Stimulated activated naive CD4-positive, alpha-beta T cell treated with Interleukin-2 at 50 U/mL for 16 hours (primary cell): ENCODE results near the gene GALE.
"Not testable (repeated sequence)": the region's sequence is repeated elsewhere in the genome, so short reads cannot be mapped to it uniquely, and the experiment has no call there.

ENCODE experiments used
- DNase-seq: peaks from one replicate; lab custom pipeline; 2025; lab: John Stamatoyannopoulos, UW

Gene GALE

DNA sequence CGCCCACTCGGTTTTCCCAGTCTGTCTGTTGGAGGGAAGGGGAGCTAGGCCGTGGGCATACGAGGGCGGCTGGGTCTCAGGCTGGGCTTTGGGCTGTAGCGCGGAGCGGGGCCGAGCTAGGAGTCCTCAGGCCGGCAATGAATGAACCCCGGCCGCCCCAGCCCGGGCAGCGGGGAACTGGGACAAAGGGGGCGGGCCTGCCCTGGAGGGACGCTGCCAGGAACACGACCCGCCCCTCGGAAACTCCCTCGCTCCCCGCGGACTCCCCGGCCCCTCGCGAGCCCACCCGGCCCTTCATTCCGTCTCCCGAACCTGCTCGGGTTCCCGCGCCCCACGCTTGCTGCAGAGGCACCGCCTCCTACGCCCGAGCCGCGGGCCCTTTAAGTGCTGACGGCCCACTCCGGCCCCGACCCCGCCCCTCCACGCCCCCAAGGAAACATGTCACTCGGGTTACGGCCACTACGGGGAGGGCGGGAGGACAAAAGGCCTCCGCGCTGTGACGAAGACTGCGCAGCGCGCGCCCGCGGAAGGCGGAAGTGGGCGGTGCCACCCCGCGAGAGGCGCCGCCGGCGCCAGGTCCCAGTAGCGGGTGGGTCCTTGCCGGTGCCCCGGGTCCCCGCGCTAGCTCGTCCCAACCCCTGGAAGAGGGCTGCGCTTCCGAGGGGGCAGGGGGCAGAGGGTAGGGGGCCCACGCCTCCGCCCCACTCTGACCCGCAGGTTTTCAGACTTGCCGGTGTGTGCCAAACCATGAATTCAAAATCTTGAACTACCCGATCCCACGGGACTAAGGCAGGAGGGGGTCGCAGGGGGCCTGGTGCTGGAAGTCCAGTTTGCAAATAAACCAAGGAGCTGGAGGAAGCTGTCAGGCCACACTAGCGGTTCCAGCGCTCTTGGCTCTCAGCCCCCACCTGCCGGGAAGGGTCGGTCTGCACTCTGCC, at the start of gene GALE:
Gene GALE, minus strand, starts transcription at position 355 of the 938 bp plus-strand sequence. CDS start 1,747 bp downstream, outside the sequence.
- peak; percentile 97 for DNase-seq

DNA sequence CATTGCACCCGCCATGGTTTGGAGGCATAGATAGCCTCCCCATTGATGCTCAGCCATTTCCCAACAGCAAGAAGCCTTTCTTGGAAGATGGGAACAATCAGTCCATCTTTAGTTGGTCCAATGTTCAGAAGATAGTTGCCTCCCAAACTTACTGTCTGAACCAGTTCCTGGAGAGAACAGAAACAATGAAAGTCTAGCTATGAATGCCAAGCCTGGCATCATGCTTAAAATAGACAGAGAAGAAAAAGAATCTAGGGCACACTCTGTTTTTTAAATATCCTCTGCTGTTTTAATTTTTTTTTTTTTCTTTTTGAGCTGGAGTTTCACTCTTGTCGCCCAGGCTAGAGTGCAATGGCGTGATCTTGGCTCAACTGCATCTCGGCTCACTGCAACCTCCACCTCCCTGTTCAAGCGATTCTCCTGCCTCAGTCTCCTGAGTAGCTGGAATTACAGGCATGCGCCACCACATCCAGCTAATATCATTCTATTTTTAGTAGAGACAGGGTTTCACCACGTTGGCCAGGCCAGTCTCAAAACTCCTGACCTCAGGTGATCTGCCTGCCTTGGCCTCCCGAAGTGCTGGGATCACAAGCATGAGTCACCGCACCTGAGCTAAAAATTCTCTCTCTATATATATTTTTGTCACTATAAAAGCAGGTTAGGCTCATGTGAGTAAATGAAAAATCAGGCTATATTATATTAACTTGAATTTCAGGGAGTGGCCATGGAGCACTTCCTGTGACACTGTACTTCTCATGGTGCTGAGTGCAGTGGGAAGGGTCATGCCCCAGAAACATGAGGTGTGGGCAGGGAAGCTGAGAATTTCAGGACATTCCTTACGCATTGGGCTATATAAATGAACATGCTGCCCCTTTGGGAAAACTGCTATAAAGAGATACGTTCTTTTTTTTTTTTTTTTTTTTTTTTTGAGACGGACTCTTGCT, 48.4 kb upstream of the GALE start:
- DNase-seq = no peak

GRCh38 chr1:23847482-23848095, 47.0 kb upstream of the GALE start:
- DNase-seq = not testable (repeated sequence)

DNA sequence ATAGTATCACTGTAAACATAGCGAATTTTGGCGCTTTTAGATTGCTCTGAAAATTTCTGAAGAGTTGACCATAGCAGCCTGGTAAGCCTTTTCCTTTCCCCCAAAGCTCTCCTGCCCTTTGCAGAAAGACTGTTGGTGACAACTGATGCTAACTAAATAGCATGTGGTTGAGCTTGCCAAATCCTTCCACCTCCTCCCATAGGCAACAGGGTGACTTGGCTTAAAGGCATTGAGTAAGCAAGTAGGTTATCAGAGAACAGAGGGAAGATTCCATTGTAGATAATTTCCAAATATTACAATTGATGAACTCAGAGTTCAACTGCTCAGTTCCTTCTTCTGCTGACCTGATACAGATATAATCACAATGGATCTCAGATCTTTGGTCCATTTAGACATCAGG, 44.6 kb upstream of the GALE start:
- no peak for DNase-seq

DNA sequence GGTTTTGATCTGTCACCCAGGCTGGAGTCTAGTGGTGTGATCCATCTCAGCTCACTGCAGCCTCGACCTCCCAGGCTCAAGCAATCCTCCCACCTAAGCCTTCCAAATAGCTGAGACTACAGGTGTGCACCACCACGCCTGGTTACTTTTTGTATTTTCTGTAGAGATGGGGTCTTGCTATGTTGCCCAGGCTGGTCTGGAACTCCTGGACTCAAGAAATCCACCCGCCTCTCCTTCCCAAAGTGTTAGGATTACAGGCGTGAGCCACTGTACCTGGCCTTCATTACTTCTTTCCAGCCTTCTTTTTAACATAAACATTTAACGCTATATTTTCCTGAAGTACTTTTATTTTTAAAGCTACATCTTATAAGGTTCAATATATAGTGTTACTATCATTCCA, 43.1 kb upstream of the GALE start:
- DNase-seq = no peak

GRCh38 chr1:23838401-23838866, 37.9 kb upstream of the GALE start:
- DNase-seq = peak; percentile 71

DNA sequence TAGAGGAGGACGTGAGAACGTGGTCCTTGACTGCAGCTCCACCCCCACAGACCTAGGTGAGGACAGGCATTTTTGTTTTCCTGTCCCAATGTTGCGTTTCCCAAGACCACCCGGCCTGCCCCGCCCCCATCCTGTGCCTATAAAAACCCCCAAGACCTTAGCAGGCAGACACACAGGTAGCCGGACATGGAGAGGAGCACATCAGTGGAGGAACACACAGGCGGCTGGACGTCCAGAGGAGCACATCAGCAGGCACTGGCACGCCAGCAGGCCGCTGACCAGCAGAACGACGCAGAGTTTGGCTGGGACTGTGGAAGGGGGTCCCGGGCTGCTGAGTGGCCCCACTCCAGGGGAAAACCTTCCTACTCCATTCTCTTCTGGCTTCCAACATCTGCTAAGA, 37.4 kb upstream of the GALE start:
- no peak for DNase-seq

DNA sequence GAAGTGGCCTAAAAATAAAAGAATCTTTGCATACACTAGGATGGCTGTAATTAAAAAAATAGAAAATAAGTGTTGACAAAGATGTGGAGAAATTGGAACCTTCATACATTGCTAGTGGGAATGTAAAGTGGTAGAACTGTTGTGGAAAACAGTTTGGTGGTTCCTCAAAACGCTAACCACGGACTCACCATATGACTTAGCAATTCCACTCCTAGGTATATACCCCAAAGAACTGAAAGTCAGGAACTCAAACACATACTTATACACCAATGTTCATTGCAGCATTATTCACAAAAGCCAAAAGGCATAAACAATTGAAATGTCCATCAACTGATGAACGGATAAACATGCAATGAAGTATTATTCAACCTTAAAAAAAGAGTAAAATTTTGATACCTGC, 35.5 kb upstream of the GALE start:
- DNase-seq = no peak

- DNase-seq = not testable (repeated sequence)
These were observed 33.6 kb upstream of the GALE start for GRCh38 chr1:23834156-23834555.

GRCh38 chr1:23827717-23828116, 27.2 kb upstream of the GALE start:
- DNase-seq = no peak

- DNase-seq = not testable (repeated sequence)
These were observed 26.0 kb upstream of the GALE start for GRCh38 chr1:23826590-23826989.

DNA sequence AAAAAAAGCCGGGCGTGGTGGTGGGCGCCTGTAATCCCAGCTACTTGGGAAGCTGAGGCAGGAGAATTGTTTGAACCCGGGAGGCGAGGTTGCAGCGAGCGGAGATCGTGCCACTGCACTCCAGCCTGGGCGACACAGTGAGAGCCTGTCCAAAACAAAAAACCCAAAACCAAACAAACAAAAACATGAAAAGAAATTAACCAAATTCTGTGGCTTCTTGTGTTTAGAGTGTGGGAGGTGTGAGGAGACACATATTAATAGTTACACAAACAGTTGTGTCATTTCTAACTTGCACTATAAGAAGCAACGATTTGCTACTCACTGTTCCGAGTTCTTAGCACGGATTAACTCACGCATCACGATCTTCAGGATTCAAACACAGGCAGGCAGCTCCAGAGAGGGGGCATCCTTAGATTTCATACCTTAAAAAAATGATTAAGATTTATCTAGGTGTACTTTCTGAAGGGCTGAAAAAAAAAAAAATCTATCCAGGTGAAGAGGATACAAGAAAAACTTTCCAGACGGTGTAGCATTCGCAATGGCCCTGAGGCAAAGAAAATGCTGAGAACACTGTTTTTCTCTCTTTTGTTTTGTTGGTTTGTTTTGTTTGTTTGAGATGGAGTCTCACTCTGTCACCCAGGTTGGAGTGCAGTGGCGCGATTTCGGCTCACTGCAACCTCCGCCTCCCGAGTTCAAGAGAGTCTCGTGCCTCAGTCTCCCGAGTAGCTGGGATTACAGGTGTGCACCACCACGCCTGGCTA, 25.4 kb upstream of the GALE start:
- peak; percentile 15 for DNase-seq

DNA sequence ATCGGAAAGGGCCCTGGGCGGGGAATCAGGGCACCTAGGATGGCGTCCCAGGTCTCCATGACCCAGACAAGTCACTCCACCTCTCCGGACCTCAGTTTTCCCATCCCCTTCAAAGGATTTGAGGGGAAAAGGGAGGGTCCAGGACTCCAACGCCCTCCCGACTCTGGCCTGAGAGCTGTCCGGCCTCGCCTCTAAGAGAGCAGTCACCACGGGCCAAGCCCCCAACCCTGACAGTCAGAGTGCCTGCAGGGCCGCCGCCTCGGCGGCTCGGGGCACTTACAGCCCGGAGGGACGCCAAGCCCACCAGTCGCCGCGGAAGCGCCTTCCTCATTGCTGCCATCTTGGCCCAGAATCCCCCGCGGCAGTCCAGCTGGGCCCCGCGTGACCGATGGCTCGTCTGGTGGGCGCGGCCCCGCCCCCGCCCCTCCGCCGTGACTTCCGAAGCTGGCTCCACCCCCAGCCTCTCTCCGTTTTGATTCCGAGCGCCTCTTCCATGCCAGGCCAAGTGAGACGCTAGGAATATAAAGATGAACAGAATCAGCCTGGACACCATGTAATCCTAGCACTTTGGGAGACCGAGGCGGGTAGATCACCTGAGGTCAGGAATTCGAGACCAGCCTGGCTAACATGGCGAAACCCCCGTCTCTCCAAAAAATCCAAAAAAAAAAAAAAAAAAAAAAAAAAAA, 24.7 kb upstream of the GALE start, which contains the start of gene HMGCL:
Gene HMGCL, minus strand, starts transcription at position 354 of the 686 bp plus-strand sequence. Its CDS starts 14 bp downstream, at position 340.
- peak; percentile 89 for DNase-seq

- DNase-seq = no peak
These were observed 24.1 kb upstream of the GALE start for GRCh38 chr1:23824711-23825075.

DNA sequence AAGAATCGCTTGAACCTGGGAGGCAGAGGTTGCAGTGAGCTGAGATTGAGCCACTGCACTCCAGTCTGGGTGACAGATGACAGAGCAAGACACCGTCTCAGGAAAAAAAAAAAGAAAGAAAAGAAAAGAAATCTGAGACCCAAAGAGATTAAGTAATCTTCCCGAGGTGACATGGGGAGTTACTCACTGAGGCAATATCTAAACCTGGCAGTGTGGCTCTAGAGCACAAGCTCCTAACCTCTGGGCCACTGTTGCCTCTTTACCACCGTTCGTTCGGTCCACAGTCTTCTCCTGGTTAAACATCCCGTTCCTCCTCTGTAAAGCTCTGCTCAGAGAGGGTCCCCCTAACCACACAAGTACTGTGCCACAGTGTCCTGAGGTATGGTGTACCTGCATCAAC, 23.2 kb upstream of the GALE start:
- DNase-seq = no peak

- no peak for DNase-seq
These were observed 17.1 kb upstream of the GALE start for GRCh38 chr1:23817633-23818032.

GRCh38 chr1:23816906-23817305, 16.4 kb upstream of the GALE start:
- DNase-seq = no peak

- DNase-seq = no peak
These were observed 15.8 kb upstream of the GALE start for GRCh38 chr1:23816361-23816760.

DNA sequence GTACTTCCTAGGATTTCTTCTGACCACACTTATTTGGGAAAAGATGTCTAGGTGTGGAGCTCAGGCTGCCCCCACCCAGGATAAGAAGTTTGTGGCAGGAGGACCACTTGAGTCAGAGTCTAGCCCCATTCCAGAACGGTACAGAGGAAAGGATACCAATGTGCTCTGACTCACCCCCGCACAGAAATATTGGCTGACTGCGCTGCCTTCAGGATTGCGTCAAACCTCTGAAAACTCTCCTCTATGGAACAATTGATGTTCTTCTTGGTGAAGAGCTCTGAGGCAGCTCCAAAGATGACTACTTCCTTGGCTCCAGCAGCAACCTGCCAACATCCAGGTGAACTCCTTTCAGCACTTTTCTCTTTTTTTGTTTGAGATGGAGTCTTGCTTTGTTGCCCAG, 13.5 kb upstream of the GALE start:
- no peak for DNase-seq

DNA sequence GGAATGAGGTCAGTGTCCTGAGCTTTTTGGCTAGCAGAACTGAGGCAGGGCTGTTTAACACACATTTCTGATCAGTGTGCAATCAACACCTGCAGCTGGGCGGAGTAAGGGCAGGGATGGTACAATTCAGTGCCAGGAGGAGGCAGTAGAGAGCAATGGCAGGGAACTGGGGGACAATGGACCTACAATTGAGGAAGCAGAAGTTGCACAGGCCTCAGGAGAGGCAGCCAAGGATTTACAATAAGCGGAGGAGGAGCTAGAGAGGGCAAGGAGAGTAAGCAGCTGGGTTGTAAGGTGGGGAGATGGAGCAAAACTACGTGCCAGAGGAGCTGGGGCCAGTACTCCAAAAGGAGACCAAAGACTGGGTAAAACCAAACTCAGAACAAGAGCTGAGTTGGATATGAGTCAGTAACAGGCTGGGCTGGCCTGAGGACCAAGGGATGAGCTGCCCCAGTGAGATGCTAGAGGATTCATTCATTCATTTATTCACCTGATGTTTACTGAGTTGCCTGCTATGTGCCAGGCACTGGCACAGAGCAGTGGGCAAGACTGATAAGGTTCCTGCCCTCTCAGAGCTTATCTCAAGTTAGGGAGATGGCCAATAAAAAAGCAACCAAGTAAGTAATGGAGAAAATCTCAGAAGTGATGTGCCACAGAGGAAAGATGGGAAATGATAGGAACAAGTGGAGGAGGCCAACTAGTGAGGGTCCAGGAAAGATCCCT, 10.4 kb upstream of the GALE start:
- DNase-seq = peak; percentile 45
